ENCODE results near the gene BRD7. TPM values are rescaled to one million over a fixed set of nuclear protein-coding genes. Genes with fewer than 3 reads are reported as not detected.

The BRD7 gene
- total and polyA plus RNA-seq, 2 experiments from 2014 or later = 51.2 to 51.3 TPM

GRCh38 chr16:50309156-50309526 lies 59.6 kb downstream of the BRD7 start:
- Histone ChIP-seq H4K20me1 (ENCODE audit: insufficient read depth, poor library complexity, severe bottlenecking) (no peaks in the 10 kb centered on the region), H3K36me3 (replicated peaks; ENCODE audit: insufficient read depth, low read depth) (no peaks in the 10 kb centered on the region), H3K79me2 (no peaks in the 10 kb centered on the region), H3K27me3 (no peaks in the 10 kb centered on the region), H2AFZ (no peak overlapping the region), H3K4me3 (no peak overlapping the region), H3K27ac (no peak overlapping the region), H3K4me2 (no peak overlapping the region), H3K9me3 (ENCODE audit: low read depth) (no peaks in the 10 kb centered on the region), H3K4me1 (ENCODE audit: insufficient read depth) (no peaks in the 10 kb centered on the region), H3K9me2 (replicated peaks; ENCODE audit: insufficient read depth) (no peaks in the 10 kb centered on the region)
- DNase-seq (ENCODE audit: low spot score) = no peak
- 97% methylated on average over 9 of the region's 11 CpGs for WGBS (ENCODE audit: low lambda C conversion rate, missing lambda C conversion rate)
- TF ChIP-seq EZH2 (IDR thresholded peaks at IDR 0.05; ENCODE audit: borderline replicate concordance) (no peak), EZH2phosphoT487 (IDR thresholded peaks at IDR 0.05; ENCODE audit: low read depth, severe bottlenecking, unreplicated experiment) (no peak), CTCF (IDR thresholded peaks at IDR 0.05; ENCODE audit: poor library complexity) (no peak)

- Histone ChIP-seq H3K36me3 (replicated peaks; ENCODE audit: insufficient read depth, low read depth) (no peaks in the 10 kb centered on the region), H4K20me1 (ENCODE audit: insufficient read depth, poor library complexity, severe bottlenecking) (no peaks in the 10 kb centered on the region), H3K4me3 (no peak overlapping the region), H3K27ac (no peak overlapping the region), H3K27me3 (no peaks in the 10 kb centered on the region), H3K4me1 (ENCODE audit: insufficient read depth) (no peaks in the 10 kb centered on the region), H3K9me3 (ENCODE audit: low read depth) (no peaks in the 10 kb centered on the region), H3K9me2 (replicated peaks; ENCODE audit: insufficient read depth) (no peaks in the 10 kb centered on the region), H2AFZ (no peak overlapping the region), H3K4me2 (no peak overlapping the region), H3K79me2 (no peaks in the 10 kb centered on the region)
- DNase-seq (ENCODE audit: low spot score) = no peak
- TF ChIP-seq CTCF (IDR thresholded peaks at IDR 0.05; ENCODE audit: poor library complexity) (no peak), EZH2phosphoT487 (IDR thresholded peaks at IDR 0.05; ENCODE audit: low read depth, severe bottlenecking, unreplicated experiment) (no peak), EZH2 (IDR thresholded peaks at IDR 0.05; ENCODE audit: borderline replicate concordance) (no peak)
- 95% methylated on average over 15 of the region's 18 CpGs for WGBS (ENCODE audit: low lambda C conversion rate, missing lambda C conversion rate)
Observed at GRCh38 chr16:50308237-50308965, 60.4 kb downstream of the BRD7 start.

GRCh38 chr16:50306287-50306686 lies 62.5 kb downstream of the BRD7 start:
- no peaks in the 10 kb centered on the region for H3K79me2 ChIP-seq
- H3K9me3 ChIP-seq (ENCODE audit: low read depth) = no peaks in the 10 kb centered on the region
- no peaks in the 10 kb centered on the region for H3K4me1 ChIP-seq (ENCODE audit: insufficient read depth)
- H3K9me2 ChIP-seq (replicated peaks; ENCODE audit: insufficient read depth) = no peaks in the 10 kb centered on the region
- H3K4me2 ChIP-seq = no peak overlapping the region
- H4K20me1 ChIP-seq (ENCODE audit: insufficient read depth, poor library complexity, severe bottlenecking) = no peaks in the 10 kb centered on the region
- no peak for DNase-seq (ENCODE audit: low spot score)
- TF ChIP-seq EZH2phosphoT487 (IDR thresholded peaks at IDR 0.05; ENCODE audit: low read depth, severe bottlenecking, unreplicated experiment) (no peak), EZH2 (IDR thresholded peaks at IDR 0.05; ENCODE audit: borderline replicate concordance) (no peak), CTCF (IDR thresholded peaks at IDR 0.05; ENCODE audit: poor library complexity) (no peak)
- H3K4me3 ChIP-seq = no peak overlapping the region
- no peak overlapping the region for H2AFZ ChIP-seq
- H3K27me3 ChIP-seq = no peaks in the 10 kb centered on the region
- WGBS (ENCODE audit: low lambda C conversion rate, missing lambda C conversion rate) = 89% methylated on average over 8 of the region's 9 CpGs
- H3K27ac ChIP-seq = no peak overlapping the region
- no peaks in the 10 kb centered on the region for H3K36me3 ChIP-seq (replicated peaks; ENCODE audit: insufficient read depth, low read depth)
